Measurements from ENCODE around the gene PLCB1.

DNA sequence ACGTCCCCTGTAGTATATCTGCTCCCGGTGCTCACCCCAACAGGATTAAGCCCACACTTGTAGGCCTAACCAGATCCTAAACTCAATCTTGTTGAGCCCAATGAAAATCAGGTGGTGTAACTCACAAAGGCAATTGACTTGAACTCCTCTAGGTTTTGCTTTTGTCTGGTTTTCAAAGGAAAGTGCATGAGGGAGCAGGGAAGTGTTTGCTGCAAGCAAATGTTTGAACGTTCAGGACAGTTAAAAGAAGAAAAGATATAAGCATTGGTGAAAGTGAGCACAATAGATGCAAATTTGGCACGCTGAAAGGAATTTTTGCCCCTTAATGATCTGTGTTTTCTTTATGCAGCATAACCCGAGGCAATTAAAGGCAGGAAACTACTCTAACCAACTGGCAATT lies 212.6 kb downstream of the PLCB1 start:
- TF ChIP-seq, protein P1, sequence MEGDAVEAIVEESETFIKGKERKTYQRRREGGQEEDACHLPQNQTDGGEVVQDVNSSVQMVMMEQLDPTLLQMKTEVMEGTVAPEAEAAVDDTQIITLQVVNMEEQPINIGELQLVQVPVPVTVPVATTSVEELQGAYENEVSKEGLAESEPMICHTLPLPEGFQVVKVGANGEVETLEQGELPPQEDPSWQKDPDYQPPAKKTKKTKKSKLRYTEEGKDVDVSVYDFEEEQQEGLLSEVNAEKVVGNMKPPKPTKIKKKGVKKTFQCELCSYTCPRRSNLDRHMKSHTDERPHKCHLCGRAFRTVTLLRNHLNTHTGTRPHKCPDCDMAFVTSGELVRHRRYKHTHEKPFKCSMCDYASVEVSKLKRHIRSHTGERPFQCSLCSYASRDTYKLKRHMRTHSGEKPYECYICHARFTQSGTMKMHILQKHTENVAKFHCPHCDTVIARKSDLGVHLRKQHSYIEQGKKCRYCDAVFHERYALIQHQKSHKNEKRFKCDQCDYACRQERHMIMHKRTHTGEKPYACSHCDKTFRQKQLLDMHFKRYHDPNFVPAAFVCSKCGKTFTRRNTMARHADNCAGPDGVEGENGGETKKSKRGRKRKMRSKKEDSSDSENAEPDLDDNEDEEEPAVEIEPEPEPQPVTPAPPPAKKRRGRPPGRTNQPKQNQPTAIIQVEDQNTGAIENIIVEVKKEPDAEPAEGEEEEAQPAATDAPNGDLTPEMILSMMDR (IDR thresholded peaks at IDR 0.05; ENCODE audit: insufficient read depth, low read depth, low read length) = no peak
- no peak for TF ChIP-seq EZH2 (IDR thresholded peaks at IDR 0.05; ENCODE audit: insufficient read depth, low read length)

Measured in astrocyte (in vitro differentiated cells and primary cell).